NOMO-1 treated with DMSO at 0.1 percent for 48 hours (cell line): ENCODE results near the gene SP140.
"Not testable (repeated sequence)": the region's sequence is repeated elsewhere in the genome, so short reads cannot be mapped to it uniquely, and the experiment has no call there.

ENCODE experiments used
- DNase-seq: peaks from one replicate; lab custom pipeline; 2025; ENCODE audit not compliant: unreplicated experiment; lab: John Stamatoyannopoulos, UW

The SP140 gene

DNA sequence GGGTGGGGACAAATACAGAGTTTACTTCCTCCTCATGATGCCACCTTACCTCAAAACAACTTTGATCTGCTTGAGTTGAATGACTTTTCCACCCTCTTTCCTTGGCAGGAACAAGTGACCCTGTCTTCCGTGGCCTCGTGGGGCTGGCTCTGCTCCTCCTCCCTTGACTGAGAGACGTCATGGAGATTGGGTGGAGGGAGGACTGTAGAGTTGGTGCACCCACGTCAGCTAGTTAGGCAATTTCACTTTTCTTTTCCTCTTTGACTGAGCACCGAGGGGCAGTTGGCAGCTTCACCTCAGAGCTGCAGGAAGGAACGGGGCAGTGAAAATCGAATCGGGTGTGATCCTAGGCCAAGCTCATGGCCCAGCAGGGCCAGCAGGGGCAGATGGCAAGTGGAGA, at the start of gene SP140:
SP140 (plus strand) TSS at position 251 of the 400 bp plus-strand sequence; CDS start at position 360, 109 bp downstream.
- peak; percentile 76 for DNase-seq

DNA sequence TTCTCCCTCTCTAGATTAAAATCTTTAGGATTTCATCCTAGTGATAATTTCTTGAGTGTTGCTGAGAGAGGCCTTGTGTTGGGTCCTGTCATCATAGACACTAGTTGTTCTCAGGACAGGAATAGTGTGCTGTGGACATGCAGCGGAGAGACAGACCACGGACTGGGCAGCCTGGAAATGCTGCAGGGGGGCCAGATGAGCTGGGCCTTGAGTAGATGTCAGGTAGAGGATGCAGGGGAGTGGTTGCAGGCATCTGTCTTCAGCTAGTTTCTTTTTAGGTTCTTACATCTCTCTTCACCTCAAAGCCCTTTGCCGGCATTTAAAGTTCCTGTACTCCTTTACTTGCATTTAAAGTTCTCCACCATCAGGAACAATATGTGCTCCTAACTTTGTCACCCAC, 48.5 kb upstream of the SP140 start:
- DNase-seq: no peak

DNA sequence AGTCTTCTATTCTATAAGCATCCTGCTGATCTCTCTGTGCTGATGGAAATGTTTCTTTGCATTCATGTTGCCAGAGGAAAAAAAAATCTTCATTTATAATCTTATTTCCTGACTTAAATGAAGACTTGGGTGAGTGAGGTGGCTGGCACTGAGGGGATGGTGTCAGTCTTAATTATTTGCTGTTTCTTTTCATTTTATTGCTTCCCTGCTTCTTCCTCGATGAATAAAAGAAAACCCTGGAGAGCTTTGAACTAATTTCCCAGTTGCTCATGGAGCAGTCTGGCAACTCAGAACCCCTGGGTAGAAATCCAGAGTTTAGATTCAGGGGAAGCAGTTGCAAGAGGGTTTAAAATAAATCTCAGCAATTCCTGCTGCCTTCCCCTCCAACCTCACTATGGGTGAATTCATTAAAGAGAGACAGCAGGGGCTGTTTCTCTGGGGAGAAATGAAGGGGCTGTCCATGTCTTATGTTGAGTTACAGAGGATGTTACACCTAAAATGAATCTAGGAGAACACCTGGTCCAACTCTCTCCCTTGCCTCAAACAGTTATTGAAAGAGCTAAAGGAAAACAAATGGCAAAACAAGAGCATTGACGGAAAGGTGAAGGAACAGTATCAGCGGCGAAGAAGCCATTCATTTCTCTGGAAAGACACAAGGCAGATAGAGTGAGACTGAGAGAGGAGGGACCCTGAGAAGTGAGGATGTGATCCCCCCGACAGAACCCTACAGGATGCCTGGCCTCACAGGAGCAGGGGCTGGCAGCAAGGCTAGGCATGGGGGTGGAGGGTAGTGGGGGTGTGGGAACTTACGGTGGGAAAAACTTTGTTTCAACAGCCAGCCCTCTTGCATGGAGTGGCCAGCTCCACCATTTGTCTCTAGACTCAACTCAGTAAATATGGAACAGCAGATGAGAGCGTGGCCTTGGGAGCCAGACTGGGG, 46.7 kb upstream of the SP140 start:
- no peak for DNase-seq

DNA sequence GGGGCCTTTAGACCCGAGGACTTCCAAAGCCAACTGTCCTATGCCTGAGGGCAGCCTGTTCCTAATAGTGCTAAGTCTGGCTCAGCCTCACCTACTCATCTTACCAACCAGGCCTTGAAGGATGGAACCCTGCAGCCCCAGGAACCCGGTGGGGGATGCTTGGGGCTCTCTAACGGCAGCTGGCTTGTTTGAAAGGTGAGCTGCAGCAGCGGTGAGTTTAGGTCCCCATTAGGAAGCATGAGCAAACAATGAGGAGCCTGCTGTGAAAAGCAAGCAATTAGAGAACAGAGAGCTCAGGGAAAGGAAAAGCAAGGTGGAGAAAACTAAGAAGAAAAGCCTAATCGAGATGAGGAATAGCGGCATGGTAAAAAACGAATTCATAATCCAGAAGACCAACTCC, 45.6 kb upstream of the SP140 start:
- no peak for DNase-seq

DNA sequence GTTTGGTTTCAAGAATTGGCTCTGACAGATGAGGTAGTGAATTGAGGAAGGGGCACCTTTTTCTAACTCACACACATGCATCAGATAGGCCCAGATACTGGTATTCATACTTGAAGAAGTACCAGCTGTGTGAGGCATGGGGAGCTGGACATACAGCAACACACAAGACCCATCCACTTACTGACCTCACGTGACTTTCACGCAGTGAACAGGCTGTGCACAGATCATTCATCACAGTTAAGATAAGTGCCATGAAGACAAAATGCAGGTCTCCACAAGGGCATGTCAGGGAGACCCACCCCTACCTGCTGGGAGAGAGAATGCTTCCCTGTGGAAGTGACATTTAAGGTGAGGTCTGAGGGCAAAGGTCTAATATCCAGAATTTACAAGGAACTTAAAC, 44.3 kb upstream of the SP140 start:
- DNase-seq: no peak

DNA sequence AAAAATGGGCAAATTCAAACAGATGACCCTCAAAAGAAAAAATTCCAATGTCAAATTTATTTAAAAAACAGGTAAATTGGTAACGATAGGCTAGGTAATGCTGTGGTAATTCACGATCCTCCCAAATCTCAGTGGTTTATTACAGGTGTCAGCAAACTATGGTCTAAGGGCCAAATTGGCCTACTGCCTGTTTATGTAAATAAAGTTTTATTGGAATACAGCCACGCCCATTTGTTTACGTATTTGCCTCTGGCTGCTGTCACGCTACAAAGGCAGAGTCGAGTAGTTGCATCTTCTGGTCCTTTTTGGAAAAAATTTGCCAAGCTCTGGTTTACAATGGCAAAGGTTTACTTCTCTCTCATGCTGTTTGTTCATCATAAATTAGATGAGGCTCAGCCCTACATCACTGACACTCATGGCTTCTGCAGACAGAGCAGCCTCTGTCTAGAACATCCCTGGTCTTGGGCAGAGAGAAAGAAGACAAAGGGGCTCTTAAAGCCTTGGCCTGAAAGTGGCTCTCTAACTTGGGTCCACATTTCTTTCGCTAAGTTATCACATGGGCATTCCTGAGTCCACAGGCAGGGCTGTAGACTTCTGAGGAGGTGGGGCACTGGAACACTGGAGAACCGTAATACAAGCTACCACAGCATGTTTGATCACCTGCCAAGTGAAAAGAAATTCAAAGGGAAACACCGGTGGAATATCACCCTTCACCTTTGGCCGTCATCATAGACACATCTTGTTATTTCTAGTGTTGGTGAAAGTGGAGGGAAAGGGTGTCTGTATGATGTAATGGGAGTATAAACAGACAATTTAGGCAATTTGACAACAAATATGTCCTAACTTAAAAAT, 40.6 kb upstream of the SP140 start:
- DNase-seq: no peak

DNA sequence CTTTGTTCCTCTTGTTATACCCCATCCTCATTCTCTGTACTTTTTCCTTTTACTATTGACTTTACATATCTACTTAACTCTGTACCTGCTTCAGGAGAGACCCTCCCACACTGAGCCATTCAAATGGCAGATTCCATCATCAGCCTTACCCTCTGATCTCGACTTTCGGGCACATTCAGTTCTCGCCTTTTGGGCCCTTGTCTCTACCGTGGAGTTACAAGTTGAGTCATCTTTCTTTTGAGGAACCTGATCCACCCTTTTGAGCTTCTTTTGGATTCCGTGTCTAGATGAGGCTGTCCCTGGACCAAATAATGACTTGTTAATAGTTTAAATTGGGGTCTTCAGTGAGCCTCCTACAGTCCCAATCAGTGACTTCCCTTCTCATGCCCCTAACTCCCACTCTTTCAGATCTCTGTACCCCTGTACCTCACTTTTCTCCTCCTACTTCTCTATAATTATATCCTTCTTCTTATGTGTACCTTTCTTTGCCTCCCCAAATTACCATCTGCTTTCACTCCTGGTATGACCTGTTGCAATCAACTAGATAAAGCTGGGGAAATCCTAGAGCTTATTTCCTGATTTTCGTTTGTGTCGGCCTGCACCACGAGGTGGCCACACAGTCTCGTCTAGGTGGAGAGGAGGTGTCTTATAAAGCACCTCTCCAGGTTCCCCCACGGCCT, 23.0 kb upstream of the SP140 start:
- peak; percentile 48 for DNase-seq

DNA sequence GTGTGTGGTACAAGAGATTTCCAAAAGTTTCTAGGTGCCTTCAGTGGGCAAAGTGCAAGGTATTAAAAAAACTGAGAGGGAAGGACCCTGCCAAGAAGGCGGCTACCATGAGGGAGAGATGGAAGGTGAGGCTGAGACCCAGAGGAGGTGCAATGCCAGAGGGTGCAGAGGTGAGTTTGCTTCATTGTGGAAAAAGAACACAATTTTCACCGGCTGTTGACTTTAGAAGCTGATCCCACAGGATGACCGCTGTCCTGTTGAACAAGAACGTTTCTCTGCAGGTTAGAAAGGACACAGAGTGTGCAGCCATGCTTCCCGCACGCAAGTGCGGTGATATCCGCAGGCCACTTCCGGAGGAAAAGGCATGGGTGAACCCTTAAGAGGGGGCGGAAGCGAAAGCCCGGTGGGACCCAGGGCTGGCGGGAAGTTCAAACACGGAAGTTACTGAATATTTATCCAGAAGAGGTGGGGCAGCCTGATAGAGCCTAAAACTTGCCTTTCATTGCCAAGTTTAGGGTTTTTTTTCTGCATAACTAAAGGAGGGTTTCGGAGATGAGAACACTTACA, 22.3 kb upstream of the SP140 start:
- DNase-seq: no peak

DNA sequence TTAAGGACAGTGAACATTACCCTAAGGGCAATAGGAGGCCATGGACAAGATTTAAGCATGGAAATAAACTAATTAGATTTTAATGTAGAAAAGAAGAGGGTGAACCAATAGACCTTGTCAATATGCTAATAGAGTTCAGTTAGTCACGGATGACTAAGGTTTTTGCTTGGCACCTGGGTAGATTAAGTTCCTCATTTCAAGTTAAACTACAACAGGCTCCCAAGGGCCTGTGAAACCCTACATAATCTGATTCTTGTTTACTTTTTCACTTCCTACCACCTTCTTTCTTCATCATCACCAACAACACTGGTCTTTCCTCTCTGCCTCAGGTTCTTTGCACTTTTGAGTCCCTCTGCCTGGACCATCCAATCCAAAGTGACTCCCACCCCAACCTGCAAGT, 20.5 kb upstream of the SP140 start:
- peak; percentile 59 for DNase-seq

DNA sequence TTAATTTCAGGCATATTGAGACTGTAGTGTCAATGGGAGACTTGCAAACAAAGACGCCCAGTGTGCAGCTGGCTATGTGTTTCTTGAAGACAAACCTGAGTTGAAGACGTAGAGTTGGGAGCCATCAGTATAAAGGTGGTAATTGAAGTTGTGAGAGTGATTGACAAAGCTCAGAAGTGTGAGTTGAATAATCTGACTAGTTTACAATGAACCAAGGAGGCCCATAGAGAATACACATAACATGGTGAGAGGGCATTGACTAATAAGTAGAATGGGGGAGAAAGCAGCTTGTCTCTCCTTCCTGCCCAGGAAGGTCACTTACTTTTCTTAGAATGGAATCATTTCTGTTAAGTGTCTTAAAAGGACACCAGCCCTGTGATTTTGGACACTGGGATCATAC, 19.8 kb upstream of the SP140 start:
- no peak for DNase-seq

DNA sequence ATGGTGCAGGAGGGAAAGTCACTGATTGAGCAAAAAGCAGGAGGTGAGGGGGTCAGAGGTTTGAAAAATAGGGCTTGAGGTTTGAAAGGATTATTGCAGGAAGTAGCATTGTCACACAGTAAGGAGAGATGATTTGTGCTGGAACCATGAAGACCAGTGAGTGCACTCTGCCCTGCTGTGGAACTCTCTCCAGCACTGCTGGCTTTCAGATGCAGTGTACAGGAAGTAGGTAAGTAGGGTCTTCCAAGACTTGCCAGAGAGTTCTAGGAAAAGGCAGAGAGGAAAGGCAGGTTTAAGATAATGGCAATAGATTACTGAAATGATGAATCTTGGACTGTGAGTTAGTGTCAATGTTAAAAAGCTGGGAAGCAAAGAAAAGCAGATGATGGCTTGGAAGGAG, 17.0 kb upstream of the SP140 start:
- DNase-seq: no peak

DNA sequence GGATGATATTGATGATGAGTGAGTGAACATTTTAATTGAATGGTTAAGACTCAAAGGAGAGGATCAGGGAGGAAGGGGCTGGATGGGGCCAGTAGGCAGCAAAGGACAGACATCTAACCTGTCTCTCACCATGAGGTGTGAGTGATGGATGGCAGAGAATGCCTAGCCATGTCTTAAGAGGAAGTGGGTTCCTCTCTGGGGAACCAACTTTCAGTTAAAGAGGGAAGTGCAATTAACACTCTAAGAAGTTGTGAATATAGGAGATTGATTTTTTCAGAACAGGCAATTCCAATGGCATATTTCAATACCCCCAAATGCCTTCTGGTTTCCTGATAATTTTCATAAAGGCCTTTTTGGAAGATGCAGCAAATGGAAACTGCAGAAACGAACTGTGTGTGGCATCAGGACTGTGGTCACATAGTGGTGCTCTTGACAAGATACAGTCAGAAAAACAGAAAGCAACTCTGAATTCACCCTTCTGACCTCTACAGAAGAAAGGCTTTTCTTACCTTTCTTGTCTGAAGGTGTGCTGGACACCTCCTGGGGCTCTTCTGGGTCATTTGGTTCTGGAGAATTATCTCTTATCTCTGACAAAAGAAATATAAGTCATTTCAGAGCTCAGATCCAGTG, 16.0 kb upstream of the SP140 start:
- DNase-seq: peak; percentile 76

DNA sequence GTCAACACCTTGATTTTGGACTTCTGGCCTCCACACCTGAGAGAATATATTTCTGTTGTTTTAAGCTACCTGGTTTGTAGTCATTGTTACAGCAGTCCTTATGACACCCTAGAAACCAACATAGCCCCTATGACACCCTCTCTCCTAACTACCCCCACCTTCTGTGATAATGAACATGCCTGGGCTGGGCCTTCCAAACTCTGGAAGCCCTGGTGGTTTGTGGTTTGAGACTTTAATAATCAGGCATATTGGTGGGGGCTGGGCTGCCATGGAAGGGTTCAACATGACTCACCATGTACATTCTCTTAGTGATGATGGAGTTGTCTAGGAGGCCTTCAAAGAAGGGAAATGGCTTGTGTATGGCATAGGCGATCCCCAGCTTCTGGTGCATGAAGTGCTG, 9.0 kb upstream of the SP140 start:
- DNase-seq: no peak

DNA sequence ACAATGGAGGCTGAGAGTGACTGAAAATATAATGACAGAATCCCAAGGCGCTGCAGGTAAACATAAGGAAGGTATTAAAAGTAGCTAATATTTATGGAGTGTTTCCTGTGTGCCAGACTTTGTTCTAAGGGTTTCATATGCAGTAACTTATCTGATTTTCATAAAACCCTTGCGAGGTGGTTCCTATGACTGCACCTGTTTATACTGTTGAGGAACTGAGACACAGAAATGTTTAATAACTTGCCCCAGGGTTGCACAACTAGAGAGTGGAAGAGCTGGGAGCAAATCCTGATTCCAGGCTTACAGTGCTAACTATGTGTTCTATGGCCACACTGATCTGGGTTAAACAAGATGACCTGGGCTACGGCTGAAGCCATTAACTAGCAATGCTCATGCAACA, 8.1 kb upstream of the SP140 start:
- no peak for DNase-seq

DNA sequence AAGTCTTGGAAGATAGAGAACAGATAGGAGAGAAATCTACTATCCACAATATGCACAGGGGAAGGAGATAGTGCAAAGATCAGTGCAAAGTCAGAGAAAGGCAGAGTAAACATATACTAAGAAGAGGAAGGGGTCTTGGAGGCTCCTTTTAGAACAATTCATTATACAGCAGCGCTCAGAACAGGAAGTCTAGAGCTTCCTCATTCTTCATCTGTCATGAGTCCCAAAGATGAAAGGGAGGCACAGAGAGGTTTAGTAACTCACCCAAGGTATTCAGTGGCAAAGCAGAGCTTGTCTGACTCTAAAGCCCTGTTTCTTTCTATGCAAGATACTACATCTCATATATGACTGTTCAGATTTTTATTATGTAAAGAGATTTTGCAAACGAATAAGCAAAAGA, 7.1 kb upstream of the SP140 start:
- DNase-seq: peak; percentile 83

DNA sequence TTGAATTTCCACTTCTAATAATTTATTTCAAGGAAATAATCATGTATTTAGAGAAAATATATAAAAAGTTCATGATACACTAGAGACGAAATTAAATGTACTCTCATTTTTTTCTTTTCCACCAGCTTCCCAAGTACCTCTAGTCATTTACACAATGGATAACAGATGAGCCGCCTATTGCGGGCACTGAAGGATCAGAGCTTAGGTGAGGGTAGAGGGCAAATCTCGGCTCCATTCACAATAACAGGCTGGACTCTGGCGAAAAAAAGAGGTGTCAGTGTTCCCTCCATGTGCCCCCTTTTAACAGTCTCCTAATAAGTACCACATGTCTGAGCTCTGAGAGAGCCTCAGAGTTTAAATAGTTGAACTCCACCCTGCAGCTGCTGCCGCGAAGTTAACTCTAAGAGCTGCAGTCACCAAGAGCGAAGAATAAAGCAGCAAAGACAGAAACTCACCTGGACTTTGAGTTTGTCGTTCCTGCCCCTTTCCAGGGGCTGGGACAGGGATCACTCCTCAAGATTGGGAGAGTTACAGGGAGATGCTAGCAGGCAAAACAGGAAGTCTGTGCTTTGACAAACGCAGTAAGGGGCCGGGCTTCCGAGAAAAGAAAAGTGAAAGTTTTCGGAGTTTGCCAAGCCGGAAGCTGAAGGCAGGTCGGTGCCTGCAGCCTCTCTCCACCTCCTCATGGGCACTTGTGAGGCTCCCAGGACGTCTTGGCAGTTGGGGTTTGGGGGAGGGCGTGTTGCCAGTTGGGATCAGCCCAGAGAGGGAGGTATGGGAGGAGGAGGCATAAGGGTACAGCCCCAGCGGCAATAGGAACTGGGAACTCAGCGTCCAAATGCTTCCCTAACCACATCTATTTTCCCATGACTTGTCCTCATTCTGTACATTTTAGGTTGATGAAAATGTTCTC, 5.9 kb upstream of the SP140 start, which contains the start of gene SP110:
SP110 (minus strand) TSS at position 566 of the 913 bp plus-strand sequence. CDS start 3,057 bp downstream, outside the sequence.
- peak; percentile 91 for DNase-seq

DNA sequence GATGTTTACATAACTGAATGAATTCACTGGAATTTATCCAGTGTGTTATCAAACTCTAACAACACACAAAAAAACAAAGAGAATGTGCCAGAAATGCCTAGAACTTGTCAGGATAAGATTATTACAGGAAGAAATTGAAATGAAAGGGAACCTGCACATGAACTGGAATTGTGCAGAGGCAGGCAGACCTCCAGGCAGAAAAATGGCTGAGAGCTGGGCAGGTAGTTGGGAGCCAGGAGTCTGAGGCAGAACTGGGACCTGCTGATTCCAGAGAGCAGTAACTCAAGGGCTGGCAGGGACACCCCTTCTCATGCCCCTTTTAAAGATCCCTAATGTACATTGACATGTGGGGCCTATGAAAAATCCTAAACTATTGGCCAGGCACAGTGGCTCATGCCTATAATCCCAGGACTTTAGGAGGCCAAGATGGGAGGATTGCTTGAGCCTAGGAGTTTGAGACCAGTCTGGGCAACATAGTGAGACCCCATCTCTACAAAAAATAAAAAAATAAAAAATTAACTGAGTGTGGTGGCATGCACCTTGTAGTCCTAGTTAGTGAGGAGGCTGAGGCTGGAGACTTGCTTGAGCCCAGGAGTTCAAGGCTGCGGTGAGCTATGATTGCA, 5.1 kb upstream of the SP140 start:
- no peak for DNase-seq

DNA sequence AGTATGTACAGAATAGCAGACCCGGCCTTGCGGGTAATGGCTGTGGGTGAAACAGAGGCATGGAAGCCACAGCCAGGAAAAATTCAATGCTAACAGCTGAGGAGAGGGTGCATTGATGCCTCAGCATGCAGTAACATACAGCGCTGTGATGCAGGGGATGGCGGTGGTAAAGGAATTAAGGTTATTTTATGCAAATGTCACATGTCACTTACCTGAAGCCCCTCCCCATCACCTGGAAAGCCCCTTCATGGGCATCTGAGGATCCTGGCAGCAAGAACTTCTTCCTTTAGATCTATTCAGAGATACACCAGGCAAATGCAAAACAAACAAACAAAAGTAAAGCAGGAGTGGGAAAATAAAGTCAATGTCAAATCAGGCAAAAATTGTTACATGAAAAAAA, 4.0 kb upstream of the SP140 start:
- no peak for DNase-seq

DNA sequence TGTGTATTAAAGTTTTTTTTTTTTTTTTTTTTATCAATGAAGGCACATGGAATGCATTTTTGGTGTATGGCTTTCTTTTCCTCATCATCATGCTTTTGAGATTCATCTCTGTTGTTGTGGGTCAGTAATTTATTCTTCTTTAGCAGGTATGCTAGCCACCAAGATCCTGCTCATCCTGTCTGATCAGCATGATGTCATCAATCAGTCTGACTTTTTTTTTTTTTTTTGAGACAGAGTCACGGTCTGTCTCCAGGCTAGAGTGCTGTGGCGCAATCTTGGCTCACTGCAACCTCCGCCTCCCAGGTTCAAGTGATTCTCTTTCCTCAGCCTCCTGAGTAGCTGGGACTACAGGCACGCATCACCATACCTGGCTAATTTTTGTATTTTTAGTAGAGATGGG, 2.7 kb upstream of the SP140 start:
- not testable (repeated sequence) for DNase-seq
